ENCODE results near the gene SDHB.

The SDHB gene

GRCh38 chr1:17053685-17054410 lies at the start of gene SDHB:
Gene SDHB (minus strand): TSS chr1:17054032. CDS start chr1:17054019, 13 bp downstream.
- H3K36me3 Mint-ChIP-seq (ENCODE audit: low read depth) = peaks cover 10% of the 10 kb centered on the region
- peaks cover 15% of the 10 kb centered on the region for H3K4me1 Mint-ChIP-seq (ENCODE audit: low read depth)
- H3K27ac Mint-ChIP-seq = peak within 1 kb of the TSS; percentile 98
- peak within 1 kb of the TSS; percentile 100 for H3K4me3 Mint-ChIP-seq
- peaks cover 4% of the 10 kb centered on the region for H3K27me3 Mint-ChIP-seq (ENCODE audit: low read depth)
- no peaks in the 10 kb centered on the region for H3K9me3 Mint-ChIP-seq
- DNase-seq (ENCODE audit: low spot score) = peak; percentile 99

DNA sequence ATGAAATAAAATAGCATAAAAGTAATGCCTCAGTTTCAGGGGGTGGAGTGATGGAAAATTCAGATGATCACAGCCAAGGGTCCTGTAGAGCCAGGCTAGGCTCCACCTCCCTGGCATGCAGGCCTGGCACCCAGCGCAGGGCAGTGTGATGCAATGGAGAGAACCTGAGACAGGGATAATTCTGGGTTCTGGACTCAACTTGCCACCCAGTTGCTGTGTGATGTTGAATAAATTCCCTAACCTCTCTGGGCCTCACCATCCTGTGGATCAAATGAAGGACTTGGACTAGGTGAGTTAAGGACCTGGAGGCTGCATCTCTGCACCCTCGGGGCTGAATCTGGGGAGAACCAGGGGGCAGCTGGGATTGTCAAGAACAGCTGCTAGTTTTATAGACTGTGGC lies 48.4 kb upstream of the SDHB start:
- no peak for DNase-seq (ENCODE audit: low spot score)
- H3K27me3 Mint-ChIP-seq (ENCODE audit: low read depth) = no peaks in the 10 kb centered on the region
- no peaks in the 10 kb centered on the region for H3K36me3 Mint-ChIP-seq (ENCODE audit: low read depth)
- H3K4me1 Mint-ChIP-seq (ENCODE audit: low read depth) = no peaks in the 10 kb centered on the region
- no peaks in the 10 kb centered on the region for H3K9me3 Mint-ChIP-seq
- no peak overlapping the region for H3K27ac Mint-ChIP-seq
- no peak overlapping the region for H3K4me3 Mint-ChIP-seq

- no peak overlapping the region for H3K4me3 Mint-ChIP-seq
- H3K36me3 Mint-ChIP-seq (ENCODE audit: low read depth) = no peaks in the 10 kb centered on the region
- no peak overlapping the region for H3K27ac Mint-ChIP-seq
- no peaks in the 10 kb centered on the region for H3K9me3 Mint-ChIP-seq
- H3K4me1 Mint-ChIP-seq (ENCODE audit: low read depth) = no peaks in the 10 kb centered on the region
- no peaks in the 10 kb centered on the region for H3K27me3 Mint-ChIP-seq (ENCODE audit: low read depth)
- DNase-seq (ENCODE audit: low spot score) = no peak
Measured at GRCh38 chr1:17101261-17101660, 47.4 kb upstream of the SDHB start.

DNA sequence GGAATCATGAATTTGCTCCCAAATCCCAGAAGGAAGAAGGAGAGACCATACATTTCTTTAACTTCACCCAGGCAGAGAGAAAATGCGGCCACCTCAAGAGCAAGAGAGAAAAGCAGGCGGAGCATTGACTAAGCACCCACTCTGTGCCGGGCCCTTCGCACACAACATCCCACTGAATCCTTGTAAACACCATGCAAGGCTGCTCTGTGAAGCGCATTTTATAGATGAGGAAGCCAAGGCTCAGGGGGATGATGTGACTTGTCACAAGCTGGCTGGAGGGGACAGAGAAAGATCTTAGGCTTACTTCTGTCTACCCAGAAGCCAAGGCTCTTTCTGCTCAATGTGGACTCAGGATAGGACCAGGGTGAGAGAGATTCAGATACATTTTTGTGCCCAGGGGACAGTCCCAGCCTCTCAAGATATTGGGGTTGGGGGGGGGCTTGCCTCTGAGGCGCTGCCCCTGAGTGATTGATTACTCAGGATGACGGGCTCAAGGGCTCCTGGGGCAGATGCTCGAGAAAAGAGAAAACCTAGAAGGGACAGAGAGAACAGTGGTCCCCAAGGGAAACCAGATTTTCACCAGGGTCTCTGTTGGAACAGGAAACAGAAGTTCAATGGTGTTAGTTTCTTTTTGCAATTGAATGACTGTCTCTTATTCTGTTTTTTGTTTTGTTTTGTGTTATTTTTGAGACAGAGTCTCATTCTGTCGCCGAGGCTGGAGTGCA lies 45.9 kb upstream of the SDHB start:
- no peaks in the 10 kb centered on the region for H3K36me3 Mint-ChIP-seq (ENCODE audit: low read depth)
- no peaks in the 10 kb centered on the region for H3K27me3 Mint-ChIP-seq (ENCODE audit: low read depth)
- H3K4me3 Mint-ChIP-seq = no peak overlapping the region
- H3K27ac Mint-ChIP-seq = no peak overlapping the region
- H3K9me3 Mint-ChIP-seq = no peaks in the 10 kb centered on the region
- no peak for DNase-seq (ENCODE audit: low spot score)
- no peaks in the 10 kb centered on the region for H3K4me1 Mint-ChIP-seq (ENCODE audit: low read depth)

GRCh38 chr1:17098446-17099317 lies 44.9 kb upstream of the SDHB start:
- Mint-ChIP-seq H3K9me3 (no peaks in the 10 kb centered on the region), H3K4me1 (ENCODE audit: low read depth) (no peaks in the 10 kb centered on the region), H3K27me3 (ENCODE audit: low read depth) (no peaks in the 10 kb centered on the region), H3K36me3 (ENCODE audit: low read depth) (no peaks in the 10 kb centered on the region), H3K27ac (no peak overlapping the region), H3K4me3 (no peak overlapping the region)
- no peak for DNase-seq (ENCODE audit: low spot score)

DNA sequence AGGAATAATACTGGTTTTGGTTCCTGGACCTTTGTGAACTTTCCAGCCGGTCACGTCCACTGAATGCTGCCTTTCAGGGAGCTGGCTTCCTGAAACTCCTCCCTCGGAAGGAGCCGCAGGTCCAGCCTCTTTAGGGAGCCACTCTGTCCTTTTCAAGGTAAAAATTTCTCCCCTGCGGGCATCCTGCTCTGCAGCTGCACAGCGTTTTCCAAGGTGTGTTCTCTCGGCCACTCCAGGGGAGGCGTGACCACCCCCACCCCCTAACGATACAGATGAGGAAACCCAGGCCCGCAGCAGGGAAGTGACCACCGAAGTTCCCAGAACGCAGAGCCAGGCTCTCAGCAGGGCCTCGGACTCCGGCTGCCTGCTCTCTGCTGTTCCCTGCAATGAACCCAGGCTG lies 44.0 kb upstream of the SDHB start:
- H3K27ac Mint-ChIP-seq = no peak overlapping the region
- no peak overlapping the region for H3K4me3 Mint-ChIP-seq
- H3K9me3 Mint-ChIP-seq = no peaks in the 10 kb centered on the region
- H3K27me3 Mint-ChIP-seq (ENCODE audit: low read depth) = no peaks in the 10 kb centered on the region
- no peaks in the 10 kb centered on the region for H3K4me1 Mint-ChIP-seq (ENCODE audit: low read depth)
- no peaks in the 10 kb centered on the region for H3K36me3 Mint-ChIP-seq (ENCODE audit: low read depth)
- DNase-seq (ENCODE audit: low spot score) = no peak

DNA sequence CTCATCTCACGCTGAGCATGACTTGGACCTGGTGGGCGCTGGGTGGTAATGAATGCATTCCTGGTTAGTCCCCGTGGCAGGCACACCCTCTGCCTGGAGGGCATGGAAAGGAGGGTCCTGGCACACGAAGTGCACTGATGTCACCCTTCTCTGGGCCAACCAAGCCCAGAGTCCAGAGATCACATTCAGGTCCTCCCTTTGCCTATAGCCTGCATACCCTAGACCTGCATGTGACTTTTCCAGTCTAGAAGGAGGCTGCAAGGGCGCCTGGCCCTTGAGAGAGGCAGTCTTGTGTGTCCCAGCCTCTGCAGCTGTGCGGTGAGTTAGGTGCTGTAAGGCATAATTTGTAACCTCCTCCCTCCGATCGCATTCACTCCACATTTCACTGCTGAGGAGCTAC lies 43.3 kb upstream of the SDHB start:
- DNase-seq (ENCODE audit: low spot score) = no peak
- Mint-ChIP-seq H3K36me3 (ENCODE audit: low read depth) (no peaks in the 10 kb centered on the region), H3K27ac (no peak overlapping the region), H3K4me3 (no peak overlapping the region), H3K4me1 (ENCODE audit: low read depth) (no peaks in the 10 kb centered on the region), H3K27me3 (ENCODE audit: low read depth) (no peaks in the 10 kb centered on the region), H3K9me3 (no peaks in the 10 kb centered on the region)

- H3K27ac Mint-ChIP-seq = no peak overlapping the region
- H3K4me1 Mint-ChIP-seq (ENCODE audit: low read depth) = no peaks in the 10 kb centered on the region
- no peak overlapping the region for H3K4me3 Mint-ChIP-seq
- H3K36me3 Mint-ChIP-seq (ENCODE audit: low read depth) = no peaks in the 10 kb centered on the region
- DNase-seq (ENCODE audit: low spot score) = no peak
- no peaks in the 10 kb centered on the region for H3K9me3 Mint-ChIP-seq
- H3K27me3 Mint-ChIP-seq (ENCODE audit: low read depth) = no peaks in the 10 kb centered on the region
Measured at GRCh38 chr1:17096584-17096983, 42.8 kb upstream of the SDHB start.

DNA sequence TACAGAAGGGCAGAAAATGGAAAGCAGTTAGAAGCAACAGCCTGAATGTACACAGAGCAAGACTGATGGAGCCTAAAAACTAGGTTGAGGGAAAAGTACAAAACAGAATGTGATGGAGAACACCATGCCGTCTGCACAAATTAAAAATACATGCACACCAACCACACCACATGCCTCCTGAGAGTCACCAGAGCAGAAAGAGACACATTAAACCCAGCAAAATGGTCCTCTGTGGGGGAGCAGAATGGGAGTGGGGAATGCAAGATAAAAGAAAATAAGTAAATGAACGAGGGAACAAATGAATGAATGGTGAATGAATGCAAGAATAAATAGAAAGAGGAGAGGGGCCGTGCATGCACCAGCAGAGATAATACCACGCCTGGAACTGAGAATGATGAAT lies 41.3 kb upstream of the SDHB start:
- Mint-ChIP-seq H3K27me3 (ENCODE audit: low read depth) (no peaks in the 10 kb centered on the region), H3K27ac (no peak overlapping the region), H3K4me3 (no peak overlapping the region), H3K36me3 (ENCODE audit: low read depth) (no peaks in the 10 kb centered on the region), H3K4me1 (ENCODE audit: low read depth) (no peaks in the 10 kb centered on the region), H3K9me3 (no peaks in the 10 kb centered on the region)
- DNase-seq (ENCODE audit: low spot score) = no peak

- Mint-ChIP-seq H3K4me3 (no peak overlapping the region), H3K27ac (no peak overlapping the region), H3K9me3 (no peaks in the 10 kb centered on the region), H3K4me1 (ENCODE audit: low read depth) (no peaks in the 10 kb centered on the region), H3K36me3 (ENCODE audit: low read depth) (no peaks in the 10 kb centered on the region), H3K27me3 (ENCODE audit: low read depth) (no peaks in the 10 kb centered on the region)
- DNase-seq (ENCODE audit: low spot score) = no peak
Measured at GRCh38 chr1:17094664-17095063, 40.8 kb upstream of the SDHB start.

- no peak overlapping the region for H3K27ac Mint-ChIP-seq
- H3K27me3 Mint-ChIP-seq (ENCODE audit: low read depth) = no peaks in the 10 kb centered on the region
- no peak overlapping the region for H3K4me3 Mint-ChIP-seq
Measured at GRCh38 chr1:17093822-17094393, 40.1 kb upstream of the SDHB start.

DNA sequence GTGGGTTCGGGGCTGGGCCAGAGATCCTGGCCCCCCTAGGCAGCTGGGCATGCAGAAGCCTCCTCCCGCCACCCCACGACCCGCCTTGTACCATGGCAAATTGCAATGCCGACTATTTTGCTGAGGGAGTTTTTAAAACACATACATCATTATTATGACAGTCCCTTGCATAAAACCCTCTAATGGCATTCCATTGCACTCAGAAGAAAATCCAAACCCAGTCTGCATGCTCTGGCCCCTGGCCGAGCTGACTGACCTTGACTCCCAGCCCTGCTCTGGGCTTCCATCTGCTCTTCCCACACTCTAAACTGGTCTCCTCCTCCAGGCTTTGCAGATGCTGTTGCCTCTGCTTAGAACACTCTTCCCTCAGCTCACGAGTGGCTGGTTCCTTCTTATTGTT lies 37.4 kb upstream of the SDHB start:
- no peak for DNase-seq (ENCODE audit: low spot score)
- Mint-ChIP-seq H3K27ac (no peak overlapping the region), H3K27me3 (ENCODE audit: low read depth) (no peaks in the 10 kb centered on the region)

More at GRCh38 chr1:17093822-17094393, 40.1 kb upstream of the SDHB start:
- Mint-ChIP-seq H3K9me3 (no peaks in the 10 kb centered on the region), H3K36me3 (ENCODE audit: low read depth) (no peaks in the 10 kb centered on the region), H3K4me1 (ENCODE audit: low read depth) (no peaks in the 10 kb centered on the region)
- no peak for DNase-seq (ENCODE audit: low spot score)

DNA sequence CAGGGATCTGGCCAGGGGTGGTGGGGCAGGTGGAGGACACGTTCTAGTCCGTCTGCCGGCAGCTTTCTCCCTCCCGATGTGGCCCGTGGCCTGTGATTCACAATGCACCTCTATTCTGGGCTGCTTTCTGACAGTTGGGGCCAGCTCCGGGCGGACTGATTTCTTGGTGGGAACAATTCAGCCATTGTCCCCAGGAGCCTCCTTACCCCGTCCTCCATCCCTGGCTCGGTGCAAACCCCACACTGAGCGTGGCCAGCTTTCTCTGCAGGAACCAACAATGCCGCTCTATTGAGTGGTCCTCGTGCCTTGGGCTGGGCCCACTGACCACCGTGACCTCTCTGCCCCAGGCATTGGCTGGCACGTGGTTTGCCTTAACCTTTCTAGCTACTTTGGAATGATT lies 35.7 kb upstream of the SDHB start:
- Mint-ChIP-seq H3K27ac (no peak overlapping the region), H3K9me3 (no peaks in the 10 kb centered on the region), H3K27me3 (ENCODE audit: low read depth) (no peaks in the 10 kb centered on the region), H3K36me3 (ENCODE audit: low read depth) (no peaks in the 10 kb centered on the region), H3K4me3 (no peak overlapping the region), H3K4me1 (ENCODE audit: low read depth) (no peaks in the 10 kb centered on the region)
- no peak for DNase-seq (ENCODE audit: low spot score)

More for the DNA sequence above, 37.4 kb upstream of the SDHB start:
- H3K36me3 Mint-ChIP-seq (ENCODE audit: low read depth) = no peaks in the 10 kb centered on the region
- H3K9me3 Mint-ChIP-seq = no peaks in the 10 kb centered on the region
- H3K4me3 Mint-ChIP-seq = no peak overlapping the region
- no peaks in the 10 kb centered on the region for H3K4me1 Mint-ChIP-seq (ENCODE audit: low read depth)

DNA sequence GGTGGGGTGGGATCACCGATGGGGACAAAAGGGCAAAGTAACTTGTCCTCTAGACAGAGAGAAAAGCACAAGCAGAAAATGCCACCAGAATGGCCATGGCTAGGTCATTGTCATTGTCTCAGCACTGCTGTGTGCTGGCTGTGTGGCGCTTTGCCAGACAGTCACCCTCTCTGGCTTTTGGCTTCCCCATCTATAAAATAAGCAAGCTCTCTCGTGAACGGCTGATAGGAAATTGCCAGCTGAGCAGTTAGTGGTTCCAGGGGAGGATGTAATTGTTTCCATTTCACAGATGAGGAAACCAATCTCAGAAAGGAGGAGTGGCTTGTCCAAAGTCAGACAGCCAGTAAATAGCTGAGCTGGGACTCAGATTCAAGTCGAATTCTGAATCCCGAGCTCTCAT lies 32.9 kb upstream of the SDHB start:
- no peaks in the 10 kb centered on the region for H3K27me3 Mint-ChIP-seq (ENCODE audit: low read depth)
- no peaks in the 10 kb centered on the region for H3K9me3 Mint-ChIP-seq
- no peaks in the 10 kb centered on the region for H3K4me1 Mint-ChIP-seq (ENCODE audit: low read depth)
- H3K27ac Mint-ChIP-seq = no peak overlapping the region
- DNase-seq (ENCODE audit: low spot score) = no peak
- no peak overlapping the region for H3K4me3 Mint-ChIP-seq
- H3K36me3 Mint-ChIP-seq (ENCODE audit: low read depth) = no peaks in the 10 kb centered on the region

Data from T-helper 2 cell treated with Interferon-gamma antibody and Interleukin-4, amounts not matched to agents 5 μg/mL and 100 μg/mL, for 36 hours (primary cell).